WTC11 (cell line): ENCODE results near the gene DCAF17. TPM values are rescaled to one million over a fixed set of nuclear protein-coding genes. Genes with fewer than 3 reads are reported as not detected.

Source experiments
- ATAC-seq: fragments of 200-7000 bp; cut with Tn5 transposase; 2 replicates; pipeline ENCODE4 v1.10.0; 2021; ENCODE audit warnings: mild to moderate bottlenecking, moderate library complexity
- CTCF ChIA-PET: fragments of 300-600 bp; sonication (Branson Sonifier 250); formaldehyde crosslinking; loops from one replicate; lab custom pipeline; 2021; ENCODE audit warnings: antibody characterized with exemption; lab: Charles Lee
- POLR2A ChIA-PET: fragments of 350-600 bp; sonication (Branson Sonifier 250); formaldehyde crosslinking; loops from one replicate; lab custom pipeline; 2021; ENCODE audit warnings: antibody characterized with exemption; lab: Charles Lee
- DNase-seq: peaks from one replicate; pipeline ENCODE4 v3.0.0; 2021; ENCODE audit warnings: low spot score
- H3K27ac Mint-ChIP-seq: 2 replicates; pipeline ENCODE4 v1.8.0; 2021; ENCODE audit warnings: mixed read lengths
- H3K27me3 Mint-ChIP-seq: 2 replicates; pipeline ENCODE4 v1.8.0; 2021; ENCODE audit warnings: low read depth, mild to moderate bottlenecking, moderate library complexity, mixed read lengths
- H3K36me3 Mint-ChIP-seq: 2 replicates; pipeline ENCODE4 v1.8.0; 2021; ENCODE audit warnings: mixed read lengths
- H3K4me1 Mint-ChIP-seq: 2 replicates; pipeline ENCODE4 v1.8.0; 2022; ENCODE audit warnings: mixed read lengths
- H3K4me3 Mint-ChIP-seq: 2 replicates; pipeline ENCODE4 v1.8.0; 2021; ENCODE audit warnings: mild to moderate bottlenecking, moderate library complexity, mixed read lengths
- H3K9me3 Mint-ChIP-seq: 2 replicates; pipeline ENCODE4 v1.8.0; 2021; ENCODE audit warnings: mixed read lengths
- AR ChIP-seq: fragments of 250-450 bp; sonication (Bioruptor Pico); IDR thresholded peaks from 2 replicates; pipeline ENCODE4 v1.9.0; 2021; ENCODE audit warnings: mild to moderate bottlenecking
- FOXJ3 ChIP-seq: sonication (generic); formaldehyde crosslinking; IDR thresholded peaks from 2 replicates; pipeline ENCODE4 v1.9.0; 2021; ENCODE audit warnings: missing genetic modification reagents, mild to moderate bottlenecking, borderline replicate concordance
- IRF1 ChIP-seq: sonication (generic); formaldehyde crosslinking; IDR thresholded peaks from 2 replicates; pipeline ENCODE4 v1.8.0; 2023; ENCODE audit warnings: missing genetic modification reagents
- JAZF1 ChIP-seq: fragments of 250-450 bp; sonication (Bioruptor Pico); IDR thresholded peaks from 2 replicates; pipeline ENCODE4 v1.9.0; 2021; ENCODE audit warnings: moderate library complexity, mild to moderate bottlenecking, inconsistent platforms
- NR1H2 ChIP-seq: sonication (generic); formaldehyde crosslinking; IDR thresholded peaks from 2 replicates; pipeline ENCODE4 v1.9.0; 2021; ENCODE audit warnings: mild to moderate bottlenecking, moderate library complexity, missing genetic modification reagents
- SMAD3 ChIP-seq: sonication (generic); formaldehyde crosslinking; IDR thresholded peaks from 2 replicates; pipeline ENCODE4 v1.8.0; 2022; ENCODE audit warnings: missing genetic modification reagents, mild to moderate bottlenecking, borderline replicate concordance
- TP53 ChIP-seq: sonication (generic); formaldehyde crosslinking; IDR thresholded peaks from 2 replicates; pipeline ENCODE4 v1.8.1; 2023; ENCODE audit warnings: mild to moderate bottlenecking, missing genetic modification reagents
- USF2 ChIP-seq: sonication (generic); formaldehyde crosslinking; IDR thresholded peaks from 2 replicates; pipeline ENCODE4 v1.8.1; 2023; ENCODE audit warnings: mild to moderate bottlenecking, missing genetic modification reagents, moderate library complexity
- ZBTB43 ChIP-seq: sonication (generic); formaldehyde crosslinking; IDR thresholded peaks from 2 replicates; pipeline ENCODE4 v1.8.1; 2023; ENCODE audit warnings: mild to moderate bottlenecking, missing genetic modification reagents
- ZNF121 ChIP-seq: sonication (generic); formaldehyde crosslinking; IDR thresholded peaks from 2 replicates; pipeline ENCODE4 v1.8.0; 2023; ENCODE audit warnings: missing genetic modification reagents
- ZNF263 ChIP-seq: sonication (generic); formaldehyde crosslinking; IDR thresholded peaks from 2 replicates; pipeline ENCODE4 v1.8.1; 2022; ENCODE audit warnings: low read depth, mild to moderate bottlenecking, moderate library complexity, missing genetic modification reagents
- ZNF281 ChIP-seq: sonication (generic); formaldehyde crosslinking; IDR thresholded peaks from 2 replicates; pipeline ENCODE4 v1.8.0; 2023; ENCODE audit warnings: mild to moderate bottlenecking, missing genetic modification reagents
- ZNF416 ChIP-seq: fragments of 250-450 bp; sonication (Bioruptor Pico); IDR thresholded peaks from 2 replicates; pipeline ENCODE4 v1.9.0; 2021; ENCODE audit warnings: mild to moderate bottlenecking, inconsistent platforms
- total RNA-seq: library from RNA; stranded (reverse); gene quantifications from 3 replicates; pipeline ENCODE4 v1.2.3, GENCODE V29; 2021
- TF ChIP-seq, protein P1 (sequence below): sonication (generic); formaldehyde crosslinking; IDR thresholded peaks from 2 replicates; pipeline ENCODE4 v1.8.0; 2022; ENCODE audit warnings: mild to moderate bottlenecking, missing genetic modification reagents

The DCAF17 gene
- total RNA-seq, 1 experiment from 2014 or later = 27.2 TPM

DNA sequence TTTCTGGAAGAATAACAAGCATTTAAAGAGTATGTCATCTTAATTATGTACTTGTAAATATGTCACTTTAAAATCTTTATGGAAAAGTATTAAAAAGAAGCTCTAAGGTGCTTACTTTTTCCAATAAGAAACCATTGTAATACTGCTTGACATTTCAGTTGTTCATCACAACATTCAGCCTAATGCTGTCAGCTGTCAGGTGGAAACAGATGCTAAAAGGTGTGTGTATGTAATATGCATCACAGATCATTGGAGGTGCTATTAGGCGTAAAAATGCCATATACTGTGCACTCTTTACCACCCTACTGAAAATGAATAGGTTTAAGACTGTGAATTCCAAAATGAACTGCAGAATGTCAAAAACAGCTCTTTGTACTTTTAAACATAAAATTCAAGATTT is 40.5 kb upstream of the DCAF17 start:
- peaks cover 63% of the 10 kb centered on the region for H3K4me1 Mint-ChIP-seq
- TF ChIP-seq NR1H2 (CRISPR knock-in tag) (no peak), ZNF416 (CRISPR knock-in tag) (no peak), ZNF281 (CRISPR knock-in tag) (no peak), IRF1 (no peak), FOXJ3 (CRISPR knock-in tag) (no peak), ZNF263 (no peak), ZBTB43 (CRISPR knock-in tag) (no peak)
- peaks cover 6% of the 10 kb centered on the region for H3K9me3 Mint-ChIP-seq
- H3K4me3 Mint-ChIP-seq = no peak overlapping the region
- H3K36me3 Mint-ChIP-seq = peaks cover 13% of the 10 kb centered on the region
- ATAC-seq (no peak), DNase-seq (no peak)
- POLR2A ChIA-PET = interaction anchor here (0.5 kb wide), 1 partner anchor 242 kb away, joined by 7 read pairs; no protein-coding TSS in a partner anchor
- CTCF ChIA-PET = interaction anchor here (1.4 kb wide), 1 partner anchor 22 kb away, joined by 7 read pairs; no protein-coding TSS in a partner anchor
- H3K27me3 Mint-ChIP-seq = no peaks in the 10 kb centered on the region
- H3K27ac Mint-ChIP-seq = no peak overlapping the region

DNA sequence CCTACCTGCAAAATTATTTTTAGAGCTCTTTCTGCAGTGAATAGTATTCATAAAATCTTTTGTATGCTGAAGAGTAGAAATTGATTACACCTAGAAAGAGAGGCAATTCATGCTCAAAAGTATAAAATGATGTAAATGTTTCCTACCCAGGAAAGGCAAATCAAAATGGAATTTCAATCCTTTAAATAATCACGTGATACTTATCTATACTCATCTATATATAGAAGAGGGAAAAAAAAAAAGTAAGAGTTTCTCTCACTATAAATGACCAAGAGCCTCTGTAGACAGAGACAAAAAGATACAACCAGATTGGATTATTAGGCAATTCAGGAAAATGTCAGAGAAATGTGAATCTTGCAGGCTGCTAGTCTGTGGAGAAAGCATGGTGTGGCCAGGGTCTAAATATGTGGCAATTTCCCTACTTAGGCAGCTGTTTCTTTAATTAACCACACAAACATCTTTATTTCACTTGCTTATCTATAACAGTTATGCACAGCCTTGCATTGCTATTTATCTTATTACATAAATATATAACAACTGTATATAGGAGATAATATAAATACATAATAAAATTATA is 39.8 kb upstream of the DCAF17 start:
- Mint-ChIP-seq H3K4me3 (no peak overlapping the region), H3K9me3 (peaks cover 6% of the 10 kb centered on the region), H3K27me3 (no peaks in the 10 kb centered on the region), H3K36me3 (peaks cover 13% of the 10 kb centered on the region), H3K27ac (peak overlapping the region; percentile 71), H3K4me1 (peaks cover 65% of the 10 kb centered on the region)
- DNase-seq (no peak), ATAC-seq (no peak)
- POLR2A ChIA-PET = no interaction called here
- no peak for TF ChIP-seq AR (CRISPR knock-in tag)
- no peak for TF ChIP-seq USF2 (CRISPR knock-in tag)
- no peak for TF ChIP-seq ZNF121 (CRISPR knock-in tag)
- no peak for TF ChIP-seq TP53 (CRISPR knock-in tag)
- no peak for TF ChIP-seq ZNF281 (CRISPR knock-in tag)
- TF ChIP-seq JAZF1 (CRISPR knock-in tag) = no peak
- TF ChIP-seq, protein P1, sequence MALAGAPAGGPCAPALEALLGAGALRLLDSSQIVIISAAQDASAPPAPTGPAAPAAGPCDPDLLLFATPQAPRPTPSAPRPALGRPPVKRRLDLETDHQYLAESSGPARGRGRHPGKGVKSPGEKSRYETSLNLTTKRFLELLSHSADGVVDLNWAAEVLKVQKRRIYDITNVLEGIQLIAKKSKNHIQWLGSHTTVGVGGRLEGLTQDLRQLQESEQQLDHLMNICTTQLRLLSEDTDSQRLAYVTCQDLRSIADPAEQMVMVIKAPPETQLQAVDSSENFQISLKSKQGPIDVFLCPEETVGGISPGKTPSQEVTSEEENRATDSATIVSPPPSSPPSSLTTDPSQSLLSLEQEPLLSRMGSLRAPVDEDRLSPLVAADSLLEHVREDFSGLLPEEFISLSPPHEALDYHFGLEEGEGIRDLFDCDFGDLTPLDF (CRISPR knock-in tag) = no peak
- no peak for TF ChIP-seq SMAD3 (CRISPR knock-in tag)
- CTCF ChIA-PET = interaction anchor here (1.1 to 1.4 kb wide), 3 partner anchors 12 to 22 kb away, joined by 3 to 7 read pairs (median 3); no protein-coding TSS in a partner anchor
